NCI-H2196 treated with DMSO at 0.1 percent for 48 hours (cell line): ENCODE measurements around the gene TEK.
"Not testable (repeated sequence)": the region's sequence is repeated elsewhere in the genome, so short reads cannot be mapped to it uniquely, and the experiment has no call there.

ENCODE experiments used
- DNase-seq: peaks from one replicate; lab custom pipeline; 2025; ENCODE audit not compliant: unreplicated experiment; lab: John Stamatoyannopoulos, UW

The TEK gene

DNA sequence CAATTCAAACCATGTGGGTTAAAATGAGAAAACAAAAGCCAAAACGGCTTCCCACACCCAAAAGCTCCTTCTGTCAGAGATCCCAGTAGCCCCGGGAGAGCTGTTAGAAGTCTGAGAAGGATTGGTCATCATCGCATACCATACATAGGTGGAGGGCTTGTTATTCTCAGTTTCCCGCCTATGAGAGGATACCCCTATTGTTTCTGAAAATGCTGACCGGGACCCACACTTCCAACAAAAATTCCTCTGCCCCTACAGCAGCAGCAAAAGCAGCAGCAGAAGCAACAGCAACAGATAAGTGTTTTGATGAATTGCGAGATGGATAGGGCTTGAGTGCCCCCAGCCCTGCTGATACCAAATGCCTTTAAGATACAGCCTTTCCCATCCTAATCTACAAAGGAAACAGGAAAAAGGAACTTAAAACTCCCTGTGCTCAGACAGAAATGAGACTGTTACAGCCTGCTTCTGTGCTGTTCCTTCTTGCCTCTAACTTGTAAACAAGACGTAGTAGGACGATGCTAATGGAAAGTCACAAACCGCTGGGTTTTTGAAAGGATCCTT is at the start of gene TEK:
TSS of gene TEK (plus strand) at position 245 of the 561 bp plus-strand sequence. CDS start 366 bp downstream, outside the sequence.
- no peak for DNase-seq

DNA sequence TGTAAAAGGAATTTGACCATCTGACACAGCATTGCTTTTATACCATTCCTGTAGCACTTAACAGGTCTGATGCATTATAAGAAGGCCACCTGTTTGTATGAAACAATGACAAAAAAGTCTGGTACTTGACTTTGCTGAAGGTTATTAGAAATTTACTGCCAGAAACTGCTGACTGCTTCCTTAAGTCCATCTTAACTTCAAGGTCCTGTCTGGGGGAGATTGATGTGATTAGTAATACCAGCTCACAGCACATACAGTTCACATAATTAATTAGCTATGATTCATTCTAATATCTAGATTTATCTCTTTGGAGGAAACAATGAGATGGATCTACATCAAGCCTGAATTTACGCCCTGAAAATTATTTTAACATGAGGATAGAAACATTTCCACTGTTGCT is 49.6 kb upstream of the TEK start:
- DNase-seq: no peak

DNA sequence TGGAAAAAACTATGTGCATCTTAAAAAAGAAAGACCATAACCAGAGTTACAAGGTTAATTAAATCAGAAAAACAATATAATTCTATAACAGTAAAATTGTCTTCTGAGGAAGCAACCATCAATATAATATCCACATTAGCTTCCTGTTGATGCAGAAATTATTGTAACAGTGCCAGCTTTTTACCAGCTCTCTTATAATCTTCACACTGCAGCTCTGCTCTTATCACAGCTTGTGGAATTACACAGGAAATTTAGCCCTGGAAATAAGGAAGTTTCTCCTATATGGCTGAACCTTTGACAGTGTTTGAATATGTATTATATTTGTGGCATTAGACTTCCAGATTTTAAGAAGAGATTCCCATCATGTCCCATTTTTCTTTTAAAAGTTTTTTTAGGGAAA is 49.1 kb upstream of the TEK start:
- no peak for DNase-seq

DNA sequence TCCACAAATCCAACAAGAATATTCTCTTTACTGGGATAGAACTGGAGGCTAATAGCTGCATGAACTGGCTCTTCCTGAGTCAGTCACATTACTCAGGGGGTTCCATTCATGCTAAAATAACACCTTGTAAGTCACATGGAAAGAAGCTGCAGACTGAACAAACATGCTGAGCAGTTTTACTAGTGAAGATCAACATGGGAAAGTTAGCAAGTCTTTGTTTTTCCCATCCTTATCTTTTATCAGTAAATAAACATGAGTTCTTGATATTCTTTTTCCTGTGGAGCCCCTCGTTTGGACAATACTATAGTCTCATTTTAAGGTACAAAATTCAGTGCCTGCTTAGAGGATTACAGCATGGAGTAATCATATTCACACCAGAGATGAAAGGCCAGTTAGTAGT is 43.7 kb upstream of the TEK start:
- no peak for DNase-seq

DNA sequence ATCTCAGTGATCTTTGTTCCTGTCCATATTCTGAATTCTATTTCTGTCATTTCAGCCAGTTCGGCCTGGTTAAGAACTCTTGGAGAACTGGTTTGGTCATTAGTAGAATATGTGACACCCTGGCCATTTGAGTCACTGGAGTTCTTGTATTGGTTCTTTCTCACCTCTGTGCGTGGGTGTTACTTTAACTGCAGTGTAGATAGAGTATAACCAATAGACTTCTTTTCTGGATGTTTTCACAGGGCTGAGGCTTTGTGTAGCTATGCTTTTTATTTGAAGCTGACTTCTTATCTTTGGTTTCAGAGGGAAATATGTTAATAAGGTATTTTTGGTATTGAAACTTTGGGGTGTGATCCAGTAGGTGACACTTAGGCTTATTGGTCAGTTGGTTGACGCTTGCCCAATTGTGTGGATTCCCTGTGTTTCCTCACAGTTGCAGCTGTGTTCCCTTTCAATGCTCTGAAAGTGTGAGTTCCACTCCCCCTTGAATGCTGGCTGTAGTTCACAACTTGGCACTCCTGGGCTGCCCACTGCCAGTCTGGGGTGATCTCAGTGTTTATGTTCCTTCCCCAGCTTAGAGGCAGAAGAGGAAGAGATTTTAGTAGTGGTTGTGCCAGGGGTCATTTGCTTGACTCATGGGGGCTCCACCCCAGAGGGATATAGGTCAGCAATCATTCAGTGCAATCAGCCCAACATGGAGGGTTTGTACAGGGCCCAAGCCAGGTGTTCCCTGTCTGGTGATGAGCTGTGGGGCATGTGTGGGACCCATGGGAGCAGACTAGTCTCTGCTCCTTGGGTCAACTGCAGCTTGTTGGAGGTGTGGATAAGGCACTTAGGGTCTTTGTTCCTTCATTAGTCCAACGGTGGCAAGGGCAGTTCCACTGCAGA is 34.9 kb upstream of the TEK start:
- DNase-seq: no peak

DNA sequence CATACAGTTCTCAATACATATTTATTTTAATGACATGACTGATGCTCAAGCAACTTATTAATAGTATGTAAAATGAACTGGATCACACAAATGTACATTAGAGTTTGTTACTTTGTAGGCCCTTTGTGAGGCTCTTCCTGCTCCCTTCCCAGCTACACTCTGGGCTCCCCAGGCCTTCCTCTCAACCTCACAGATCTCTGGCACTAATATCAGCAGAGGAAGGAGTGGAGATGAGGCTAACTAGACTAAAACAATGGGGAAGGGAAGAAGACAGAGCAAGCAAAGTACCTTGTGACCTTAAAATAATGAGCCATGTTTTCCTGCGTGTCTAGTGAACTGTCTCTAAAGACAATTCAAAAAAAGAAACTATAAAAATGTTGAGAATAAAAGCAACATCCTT is 30.3 kb upstream of the TEK start:
- DNase-seq: no peak

DNA sequence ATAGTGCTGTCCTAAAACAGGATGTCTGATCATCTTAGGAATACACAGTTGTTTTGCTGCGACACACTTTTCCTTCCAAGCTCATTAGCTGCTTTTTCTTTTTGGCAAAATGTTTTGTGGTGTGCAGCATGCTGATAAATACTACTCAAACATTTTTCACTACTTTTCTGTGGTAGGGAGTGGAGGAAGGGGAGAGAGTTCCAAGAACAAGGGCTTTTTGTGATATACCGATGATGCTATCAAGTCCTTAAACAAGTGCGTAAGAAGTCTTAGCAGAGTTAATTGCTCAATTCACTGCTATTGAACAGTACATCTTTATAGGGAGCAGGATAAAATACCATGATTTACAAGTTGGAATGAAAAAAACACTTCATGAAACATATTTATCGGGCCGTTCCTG is 23.6 kb upstream of the TEK start:
- DNase-seq: no peak

DNA sequence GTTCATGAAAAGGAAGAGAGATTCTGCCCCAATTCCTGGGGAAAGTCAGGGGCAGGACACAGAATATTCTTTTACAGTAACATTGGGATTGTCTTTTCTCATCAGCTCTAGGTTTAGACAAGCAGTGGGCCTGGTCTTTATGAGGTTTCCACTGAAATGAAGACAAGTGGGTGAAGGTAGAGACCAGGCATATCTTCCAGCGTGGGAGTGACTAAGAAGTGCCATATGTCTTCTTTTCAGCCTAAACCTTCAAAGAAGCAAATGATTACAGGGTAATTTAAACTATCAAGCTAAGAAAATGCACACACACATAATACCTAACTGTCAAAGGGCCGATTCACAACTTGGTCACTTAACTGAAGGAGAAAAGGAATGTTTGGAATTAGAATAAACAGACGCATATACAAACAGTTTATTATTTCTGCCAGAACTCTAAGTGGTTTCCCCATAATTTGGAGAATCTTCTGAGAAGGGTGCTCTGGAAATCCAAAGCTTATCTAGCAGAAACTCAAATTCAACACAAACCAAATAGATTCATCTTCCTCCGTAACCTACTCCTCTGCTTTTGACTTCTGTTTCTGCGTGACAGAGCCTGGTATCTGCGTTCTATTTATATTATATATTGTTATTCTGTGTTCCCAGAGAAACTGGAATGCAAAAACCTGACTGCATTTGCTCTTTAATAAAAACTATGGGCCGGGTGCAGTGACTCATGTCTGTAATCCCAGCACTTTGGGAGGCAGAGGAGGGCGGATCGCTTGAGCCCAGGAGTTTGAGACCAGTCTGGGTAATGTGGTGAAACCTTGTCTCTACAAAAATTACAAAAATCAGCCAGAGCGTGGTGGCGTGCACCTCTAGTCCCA is 22.0 kb upstream of the TEK start:
- no peak for DNase-seq

DNA sequence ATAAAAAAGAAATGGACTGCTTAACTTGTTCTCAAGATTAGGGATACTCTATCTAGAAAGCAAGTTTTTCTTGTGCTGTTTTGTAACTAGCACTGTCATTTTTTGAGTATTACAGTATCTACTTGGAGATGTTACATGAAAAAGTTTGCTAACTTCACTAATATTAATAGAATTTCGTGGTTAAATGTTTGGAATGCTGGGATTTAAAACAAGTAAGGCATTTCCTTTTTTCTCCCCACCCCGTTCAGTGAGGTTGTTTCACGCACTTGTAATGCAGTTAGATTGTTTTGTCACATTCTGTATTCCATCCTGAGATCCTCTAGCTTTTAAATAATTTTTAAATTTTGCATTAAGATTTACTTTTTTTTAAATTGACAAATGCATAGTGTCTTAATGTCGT is 20.0 kb upstream of the TEK start:
- DNase-seq: no peak

DNA sequence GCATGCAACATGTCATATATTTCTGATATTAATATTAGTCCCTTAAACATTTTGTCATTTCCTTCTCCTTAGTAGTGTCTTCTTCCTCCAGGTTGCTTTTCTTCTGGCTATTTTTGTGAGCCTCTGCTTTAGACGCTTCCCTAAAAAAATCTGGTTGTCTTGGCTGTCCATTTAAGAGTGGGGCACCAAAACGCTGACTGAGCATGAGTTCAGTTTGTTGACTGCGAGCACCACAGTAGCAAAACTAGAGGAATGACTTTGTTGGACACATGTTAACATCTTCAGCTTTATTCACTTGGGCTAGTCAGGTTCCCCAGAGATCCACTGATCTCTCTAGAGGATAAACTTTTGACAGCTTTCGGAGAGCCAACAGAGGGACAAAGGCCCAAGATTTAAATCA is 19.3 kb upstream of the TEK start:
- no peak for DNase-seq

DNA sequence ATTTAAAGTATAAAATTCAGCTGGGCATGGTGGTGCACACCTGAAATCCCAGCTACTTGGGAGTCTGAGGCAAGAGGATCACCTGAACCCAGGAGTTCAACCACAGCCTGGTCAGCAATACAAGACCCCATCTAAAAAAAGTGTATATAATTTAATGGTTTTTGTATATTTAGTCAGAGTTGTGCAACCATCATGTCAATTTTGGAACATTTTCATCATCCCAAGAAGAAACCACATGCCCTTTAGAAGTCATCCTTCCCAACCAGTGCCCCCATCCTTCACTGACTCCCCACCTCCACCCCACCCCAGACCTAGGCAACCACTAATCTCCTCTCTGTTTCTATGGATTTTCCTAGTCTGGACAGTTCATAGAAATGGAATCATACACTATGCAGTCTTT is 18.8 kb upstream of the TEK start:
- no peak for DNase-seq

DNA sequence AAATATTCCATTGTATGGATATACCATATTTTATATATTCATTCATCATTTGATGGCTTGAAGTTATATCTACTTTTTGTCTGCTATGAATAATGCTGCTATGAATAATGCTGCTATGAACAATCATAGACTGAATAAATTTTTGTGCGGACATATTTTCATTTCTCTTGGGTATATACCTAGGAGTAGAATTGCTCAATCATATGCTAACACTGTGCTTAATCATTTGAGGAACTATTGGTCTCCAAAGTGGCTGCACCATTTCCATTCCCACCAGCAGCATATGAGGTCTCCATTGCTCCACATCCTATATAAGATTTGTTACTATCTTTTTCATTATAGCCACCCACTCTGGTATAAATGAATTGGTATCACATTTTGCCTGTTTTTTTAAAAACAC is 18.3 kb upstream of the TEK start:
- DNase-seq: no peak

DNA sequence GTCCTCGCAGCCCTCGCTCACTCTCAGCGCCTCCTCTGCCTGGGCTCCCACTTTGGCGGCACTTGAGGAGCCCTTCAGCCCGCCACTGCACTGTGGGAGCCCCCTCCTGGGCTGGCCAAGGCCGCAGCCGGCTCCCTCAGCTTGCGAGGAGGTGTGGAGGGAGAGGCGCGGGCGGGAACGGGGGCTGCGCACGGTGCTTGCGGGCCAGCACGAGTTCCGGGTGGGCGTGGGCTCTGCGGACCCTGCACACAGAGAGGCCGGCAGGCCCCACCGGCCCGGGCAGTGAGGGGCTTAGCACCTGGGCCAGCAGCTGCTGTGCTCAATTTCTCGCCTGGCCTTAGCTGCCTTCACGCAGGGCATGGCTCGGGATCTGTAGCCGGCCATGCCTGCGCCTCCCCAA is 16.5 kb upstream of the TEK start:
- not testable (repeated sequence) for DNase-seq

DNA sequence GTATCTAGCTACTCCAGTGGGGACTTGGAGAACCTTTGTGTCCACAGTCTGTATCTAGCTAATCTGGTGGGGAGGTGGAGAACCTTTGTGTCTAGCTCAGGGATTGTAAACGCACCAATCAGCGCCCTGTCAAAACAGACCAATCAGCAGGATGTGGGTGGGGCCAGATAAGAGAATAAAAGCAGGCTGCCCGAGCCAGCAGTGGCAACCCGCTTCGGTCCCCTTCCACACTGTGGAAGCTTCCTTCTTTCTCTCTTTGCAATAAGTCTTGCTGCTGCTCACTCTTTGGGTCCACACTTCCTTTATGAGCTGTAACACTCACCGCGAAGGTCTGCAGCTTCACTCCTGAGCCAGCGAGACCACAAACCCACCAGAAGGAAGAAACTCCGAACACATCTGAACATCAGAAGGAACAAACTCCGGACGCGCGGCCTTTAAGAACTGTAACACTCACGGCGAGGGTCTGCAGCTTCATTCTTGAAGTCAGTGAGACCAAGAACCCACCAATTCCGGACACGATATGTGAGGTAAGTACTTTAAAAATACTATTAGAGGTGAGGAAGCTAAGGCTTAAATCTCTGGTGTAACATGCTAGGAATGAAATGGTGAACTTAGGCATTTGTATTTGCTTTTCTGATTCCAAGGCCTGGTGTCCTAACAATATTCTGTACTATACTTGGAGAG is 15.5 kb upstream of the TEK start:
- not testable (repeated sequence) for DNase-seq

DNA sequence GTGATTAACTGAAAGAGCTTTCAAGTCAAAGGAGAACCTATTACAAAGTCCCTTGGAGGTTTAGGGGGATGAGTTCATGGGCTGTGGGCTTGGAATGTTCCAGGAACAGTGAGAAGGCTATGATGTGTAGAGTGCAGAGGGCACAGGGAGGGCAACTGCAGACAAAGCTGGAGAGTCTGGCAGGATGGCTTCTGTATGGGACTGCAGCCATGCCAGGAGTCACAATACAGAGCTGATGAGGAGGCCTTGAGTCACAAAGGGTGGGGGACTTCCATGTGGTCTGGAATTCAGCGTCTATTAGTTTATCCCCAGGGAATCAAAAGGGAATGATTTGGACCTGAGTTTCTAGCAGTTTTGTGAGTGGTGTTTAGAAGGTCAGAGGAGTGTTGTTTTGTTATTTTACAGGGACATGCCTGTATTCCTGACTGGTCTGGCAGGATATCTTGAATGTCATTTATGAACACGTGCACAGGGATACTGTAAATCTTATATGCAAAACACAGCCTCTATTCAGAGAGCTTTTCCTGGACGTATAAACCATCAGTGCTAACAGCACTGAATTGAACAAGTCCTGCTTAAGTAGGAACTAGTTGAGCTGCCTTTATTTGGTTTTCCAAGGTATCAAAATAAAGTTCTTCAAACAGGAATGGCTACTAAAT is 14.3 kb upstream of the TEK start:
- DNase-seq: no peak

DNA sequence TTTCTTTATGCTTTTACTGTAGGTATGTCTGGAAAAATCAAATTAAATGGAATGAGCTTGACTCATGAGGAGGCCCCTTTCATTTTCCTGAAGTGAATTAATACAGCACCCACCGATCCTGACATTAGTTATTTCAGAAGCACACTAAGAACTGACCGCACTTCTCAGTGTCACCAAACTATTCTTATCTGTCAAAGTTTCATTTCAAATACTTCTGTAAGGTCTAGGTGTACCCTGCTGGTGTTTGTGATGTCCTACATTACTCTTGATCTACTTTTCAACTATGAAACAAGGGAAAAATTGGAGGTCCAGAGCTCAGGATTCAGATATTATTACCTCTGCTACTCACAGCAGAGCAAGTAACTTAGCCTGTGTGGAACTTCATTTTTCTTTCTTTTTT is 1.8 kb upstream of the TEK start:
- no peak for DNase-seq

DNA sequence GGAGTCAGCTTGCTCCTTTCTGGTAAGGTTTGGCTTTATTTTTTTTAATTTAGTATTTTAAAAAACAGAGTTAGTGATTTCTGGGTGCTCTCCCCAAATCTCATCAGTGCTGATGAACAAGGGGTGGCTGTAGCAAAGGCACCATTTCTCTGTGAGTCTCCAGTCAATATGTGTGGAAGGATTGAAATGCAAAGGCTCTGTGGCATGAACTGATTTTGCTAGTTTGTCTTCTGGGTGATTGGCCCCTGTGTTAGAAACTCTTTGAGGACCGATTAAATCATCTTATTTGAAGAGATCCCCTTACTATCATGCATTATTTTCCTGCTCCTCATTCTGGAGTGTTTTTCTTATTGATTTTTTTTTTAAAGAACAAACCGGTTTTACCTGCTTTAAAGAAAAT is 596 bp downstream of the TEK start:
- no peak for DNase-seq

DNA sequence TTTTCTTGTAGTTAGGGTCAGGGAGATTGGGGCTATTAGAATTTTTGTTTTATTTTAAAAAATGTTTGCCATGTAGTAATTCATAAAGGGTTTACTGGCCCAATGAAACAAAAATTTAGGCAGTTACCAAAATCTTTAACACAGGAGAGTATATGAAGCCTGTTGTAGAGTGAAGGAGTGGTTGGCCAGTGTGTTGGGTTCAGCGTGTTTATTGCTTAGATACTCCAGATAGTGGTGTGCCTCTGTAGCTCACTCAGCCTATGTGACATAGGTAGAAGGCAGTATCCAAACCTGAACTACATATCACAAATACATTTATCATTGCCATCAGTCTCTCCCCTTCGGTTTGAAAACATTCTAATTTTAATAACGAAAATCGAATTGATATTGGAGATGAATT is 1.2 kb downstream of the TEK start:
- no peak for DNase-seq

DNA sequence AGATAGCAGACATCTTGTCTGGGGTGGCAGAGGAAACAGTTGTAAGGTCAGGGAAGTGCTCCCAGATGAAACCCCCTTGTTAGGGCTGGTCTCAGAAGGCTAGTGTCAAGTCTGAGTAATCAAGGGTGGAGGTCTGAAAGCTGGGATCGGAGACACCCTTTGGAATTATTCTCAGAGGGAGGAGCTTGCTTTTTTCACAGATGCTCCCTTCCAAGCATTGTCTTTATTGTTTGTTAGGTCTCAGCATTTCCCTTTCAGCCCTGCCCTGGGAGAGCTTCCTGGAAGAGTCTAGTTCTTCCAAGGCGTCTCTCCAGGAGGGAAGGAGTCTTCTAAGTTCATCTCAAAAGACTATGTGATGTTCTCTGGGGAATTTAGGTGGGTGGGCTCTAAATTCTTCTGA is 3.2 kb downstream of the TEK start:
- no peak for DNase-seq

DNA sequence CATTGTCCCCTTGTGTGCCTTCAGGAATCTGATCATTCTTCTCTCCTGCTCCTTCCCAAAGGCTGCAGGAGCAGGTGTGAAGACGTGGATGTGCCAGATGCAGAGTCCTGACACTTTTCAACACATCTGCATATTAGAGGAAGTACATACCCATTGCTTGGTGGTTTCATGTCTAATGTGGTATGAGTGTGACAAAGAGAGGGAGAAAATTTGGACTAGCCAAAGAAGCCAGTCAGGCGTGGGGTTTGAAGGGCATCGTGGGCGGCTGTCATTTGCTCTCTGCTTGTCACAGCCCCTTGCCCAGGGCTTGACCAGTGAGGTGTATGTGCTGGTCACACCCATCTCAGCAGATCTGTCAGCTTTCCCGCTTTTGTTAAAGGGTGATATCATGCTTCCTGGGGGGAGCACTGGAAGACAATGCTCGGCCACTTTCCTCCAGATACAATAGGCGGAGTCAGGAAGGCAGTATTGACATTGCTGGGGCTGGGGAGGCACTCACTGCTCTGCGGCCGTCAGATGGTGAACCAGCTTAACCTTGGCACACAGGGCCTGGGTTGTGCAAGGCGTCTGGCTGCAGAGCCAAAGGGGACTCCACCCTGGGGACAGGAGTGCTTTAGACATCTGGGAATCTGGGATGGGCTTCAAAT is 8.6 kb downstream of the TEK start:
- DNase-seq: peak; percentile 82
